H1 (cell line): ENCODE measurements around the gene ENAH.

Experiments used
- ATF3 ChIP-seq: IDR thresholded peaks from 2 replicates; pipeline ENCODE4 v1.6.1; 2011; ENCODE audit warnings: low read depth, mild to moderate bottlenecking, low read length; ENCODE audit not compliant: insufficient read depth
- EZH2 ChIP-seq: fragments of 200-600 bp; sonication (generic); IDR thresholded peaks from 2 replicates; pipeline ENCODE4 v1.7.1; 2012; ENCODE audit warnings: low read depth, mild to moderate bottlenecking, moderate library complexity, low read length, inconsistent platforms; ENCODE audit not compliant: severe bottlenecking
- HDAC2 ChIP-seq, 2 experiments: fragments of 300-600 bp in 1 of 2; sonication (generic) in 1 of 2; IDR thresholded peaks; 2 replicates each; pipeline ENCODE4 v1.6.1; 2011 to 2012; ENCODE audit warnings: low read depth in 2 of 2, low read length in 2 of 2, mild to moderate bottlenecking in 2 of 2, moderate library complexity in 2 of 2, borderline replicate concordance in 1 of 2, inconsistent platforms in 1 of 2
- JUND ChIP-seq: IDR thresholded peaks from 2 replicates; pipeline ENCODE4 v1.6.1; 2011; ENCODE audit warnings: mild to moderate bottlenecking, improper control_type of control experiment, low read length
- KDM1A ChIP-seq: fragments of 200-600, 300-600 bp; sonication (generic); IDR thresholded peaks from 2 replicates; pipeline ENCODE4 v1.7.1; 2016; ENCODE audit warnings: mild to moderate bottlenecking, low read length, borderline replicate concordance
- KDM5A ChIP-seq: fragments of 200-600 bp; IDR thresholded peaks from 2 replicates; pipeline ENCODE4 v1.7.1; 2012; ENCODE audit warnings: mild to moderate bottlenecking, low read length, inconsistent platforms, mixed read lengths
- POLR2AphosphoS5 ChIP-seq: IDR thresholded peaks from 2 replicates; pipeline ENCODE4 v1.6.1; 2011; ENCODE audit warnings: low read depth, low read length
- SIN3A ChIP-seq, 2 experiments: IDR thresholded peaks in 1 of 2; conservative IDR thresholded peaks in 1 of 2; 2 replicates each; pipeline ENCODE4 v1.6.1; 2011 to 2012; ENCODE audit warnings: low read length in 2 of 2, improper control_type of control experiment in 1 of 2, low read depth in 1 of 2, mild to moderate bottlenecking in 1 of 2
- SP2 ChIP-seq: IDR thresholded peaks from 2 replicates; pipeline ENCODE4 v1.6.1; 2012; ENCODE audit warnings: mild to moderate bottlenecking, low read length, inconsistent platforms
- SRF ChIP-seq: IDR thresholded peaks from 2 replicates; pipeline ENCODE4 v1.6.1; 2011; ENCODE audit warnings: mild to moderate bottlenecking, low read depth, low read length, moderate library complexity
- TAF1 ChIP-seq: IDR thresholded peaks from 2 replicates; pipeline ENCODE4 v1.6.1; 2011; ENCODE audit warnings: mild to moderate bottlenecking, low read depth, low read length
- TBP ChIP-seq: IDR thresholded peaks from 2 replicates; pipeline ENCODE4 v1.6.1; 2011; ENCODE audit warnings: low read depth, low read length, improper control_type of control experiment
- ZNF274 ChIP-seq: IDR thresholded peaks from 2 replicates; pipeline ENCODE4 v1.7.0; 2012; ENCODE audit warnings: low read length, borderline replicate concordance; ENCODE audit errors: extremely low read depth
- TF ChIP-seq, protein P1 (sequence below): IDR thresholded peaks from 2 replicates; pipeline ENCODE4 v1.6.1; 2012; ENCODE audit warnings: inconsistent platforms

DNA sequence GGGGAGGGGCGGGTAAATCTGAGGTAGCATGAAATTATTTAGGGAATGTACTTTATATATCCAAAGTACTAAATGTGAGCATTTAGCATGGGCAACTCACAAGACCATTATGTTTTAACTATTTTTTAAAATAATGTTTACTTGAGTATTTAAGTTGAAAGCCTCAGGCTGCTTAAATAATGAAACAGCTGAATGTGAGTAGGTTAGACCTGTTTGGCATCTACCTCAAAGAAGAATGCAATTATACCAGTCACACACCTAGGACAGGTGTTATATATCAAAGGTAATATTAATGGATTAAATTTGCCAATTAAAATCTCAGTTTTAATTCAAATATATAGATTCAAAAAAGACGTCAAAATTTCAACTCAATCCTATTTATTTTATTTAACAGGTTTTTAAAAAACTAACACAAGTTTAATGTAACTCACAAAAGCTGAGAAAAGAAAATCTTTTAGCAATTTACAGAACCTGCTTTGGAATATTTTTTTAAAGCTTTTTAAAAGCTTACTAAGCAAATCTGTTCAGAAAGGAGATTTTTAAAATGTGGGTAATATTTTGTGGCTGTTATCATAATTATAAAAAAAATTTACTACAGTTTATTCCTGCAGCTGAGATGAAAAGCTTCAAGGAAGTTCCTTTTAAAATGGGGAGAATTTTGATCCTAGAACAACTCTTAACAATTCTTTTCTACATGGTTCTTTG, 120.5 kb downstream of the ENAH start:
- TF ChIP-seq ZNF274 (no peak), KDM5A (no peak), JUND (no peak), ATF3 (no peak), POLR2AphosphoS5 (no peak), KDM1A (no peak), EZH2 (no peak), HDAC2 (IDR thresholded peaks at IDR 0.05; ENCODE audit: borderline replicate concordance in 1 of 2, low read depth in 2 of 2, low read length in 2 of 2) (no peak), SIN3A (conservative IDR thresholded peaks at IDR 0.05 in 1 of 2, IDR thresholded peaks at IDR 0.05 in 1 of 2; ENCODE audit: low read depth in 1 of 2, low read length in 2 of 2) (no peak), SRF (no peak), SP2 (no peak), TBP (no peak), TAF1 (no peak)
- TF ChIP-seq, protein P1, sequence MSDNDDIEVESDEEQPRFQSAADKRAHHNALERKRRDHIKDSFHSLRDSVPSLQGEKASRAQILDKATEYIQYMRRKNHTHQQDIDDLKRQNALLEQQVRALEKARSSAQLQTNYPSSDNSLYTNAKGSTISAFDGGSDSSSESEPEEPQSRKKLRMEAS, result no peak
